GM12891 (cell line): Measurements from ENCODE around the gene PPFIBP2.

Source experiments
- POLR2A ChIP-seq: IDR thresholded peaks from 2 replicates; pipeline ENCODE4 v1.6.1; 2011; ENCODE audit warnings: low read depth, low read length, control low read depth
- POLR2AphosphoS5 ChIP-seq: IDR thresholded peaks from 2 replicates; pipeline ENCODE4 v1.6.1; 2011; ENCODE audit warnings: low read depth, low read length, control low read depth
- SPI1 ChIP-seq: IDR thresholded peaks from 2 replicates; pipeline ENCODE4 v1.6.1; 2011; ENCODE audit warnings: low read depth, low read length, control low read depth
- TAF1 ChIP-seq: IDR thresholded peaks from 2 replicates; pipeline ENCODE4 v1.6.1; 2011; ENCODE audit warnings: low read depth, low read length, control low read depth

DNA sequence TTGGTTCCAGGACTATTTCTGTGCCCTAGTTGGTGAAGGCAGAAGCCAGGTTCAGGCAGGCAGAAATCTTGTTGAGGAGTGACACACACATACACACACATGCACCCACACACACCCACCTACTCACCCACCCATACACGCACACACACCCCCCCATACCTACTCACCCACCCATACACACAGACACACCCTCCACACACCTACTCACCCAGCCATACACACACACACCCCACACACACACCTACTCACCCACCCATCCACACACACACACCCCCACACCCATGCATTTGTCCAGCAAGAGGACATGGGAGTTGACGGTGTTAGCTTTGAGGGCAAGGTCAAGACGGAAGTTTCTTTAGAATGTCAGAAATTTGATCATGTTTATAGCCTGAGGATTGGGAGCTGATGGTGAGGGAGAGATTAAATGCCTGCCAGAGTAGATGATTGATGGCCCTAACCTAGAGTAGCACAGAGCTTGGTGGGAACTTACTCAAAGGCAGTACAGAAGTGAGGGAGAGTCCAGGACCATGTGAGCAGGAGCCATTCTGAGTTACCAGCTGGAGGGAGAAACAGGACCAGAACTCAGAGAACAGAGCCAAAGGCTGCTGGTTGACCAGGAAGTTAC is 90.6 kb downstream of the PPFIBP2 start:
- TF ChIP-seq POLR2A (no peak), POLR2AphosphoS5 (no peak), TAF1 (no peak), SPI1 (no peak)
